Colonic mucosa (tissue), 4 donors: ENCODE measurements around the gene ZBTB17. TPM values are rescaled to one million over a fixed set of nuclear protein-coding genes. Genes with fewer than 3 reads are reported as not detected.

ENCODE experiments used
- DNase-seq: peaks from one replicate; pipeline ENCODE4 v3.0.0-alpha.2; 2020
- H3K27ac ChIP-seq: fragments of 200-600 bp; one replicate; pipeline ENCODE4 v1.8.0; 2021
- H3K27me3 ChIP-seq: fragments of 200-600 bp; one replicate; pipeline ENCODE4 v1.8.0; 2021
- H3K36me3 ChIP-seq: fragments of 200-600 bp; one replicate; pipeline ENCODE4 v1.8.0; 2021
- H3K4me1 ChIP-seq: fragments of 200-600 bp; one replicate; pipeline ENCODE4 v1.8.0; 2021; ENCODE audit warnings: mild to moderate bottlenecking
- H3K4me3 ChIP-seq: fragments of 200-600 bp; one replicate; pipeline ENCODE4 v1.8.0; 2021
- H3K9ac ChIP-seq, 2 donors: one replicate each; pipeline ENCODE4 v1.7.0; 2013; ENCODE audit warnings: control low read depth in 2 of 2, low read depth in 2 of 2, low read length in 2 of 2
- H3K9me3 ChIP-seq: fragments of 200-600 bp; one replicate; pipeline ENCODE4 v1.8.0; 2021
- CTCF ChIP-seq: fragments of 200-600 bp; IDR thresholded peaks from one replicate; pipeline ENCODE4 v1.8.0; 2022; ENCODE audit warnings: antibody characterized with exemption, mild to moderate bottlenecking
- intact Hi-C: fragments of 100-400 bp; cut with DNase I; formaldehyde crosslinking; loops from one replicate; pipeline ENCODE4 v1.14.1; 2022
- total RNA-seq, 2 donors: library from RNA; stranded (reverse); fragmentation: NEBNext Ultra II Directional in 1 of 2; extraction: Animal tissue kit (Norgen Biotek cat#: 25700) in 1 of 2; gene quantifications; one replicate each; pipeline ENCODE4 v1.2.1, GENCODE V29; 2021
- donor health status: healthy.
- donor health status: DM: no; HTN: no; CAD: no.
- donor health status: DM: no; HTN: no; CAD: no.

The ZBTB17 gene
- total RNA-seq, 2 donors from 2014 or later, result 24.9 to 36.3 TPM

GRCh38 chr1:15937146-15937545 is 38.8 kb downstream of the ZBTB17 start:
- no peak for DNase-seq
- intact Hi-C loops, result no loop called here
- Histone ChIP-seq H3K4me3 (no peak overlapping the region), H3K4me1 (peaks cover 10% of the 10 kb centered on the region), H3K36me3 (peaks cover 18% of the 10 kb centered on the region), H3K9me3 (no peaks in the 10 kb centered on the region), H3K9ac (no peak overlapping the region), H3K27me3 (no peaks in the 10 kb centered on the region), H3K27ac (no peak overlapping the region)
- no peak for TF ChIP-seq CTCF

- Histone ChIP-seq H3K4me1 (peaks cover 10% of the 10 kb centered on the region), H3K9ac (no peak overlapping the region), H3K9me3 (no peaks in the 10 kb centered on the region), H3K27me3 (no peaks in the 10 kb centered on the region), H3K27ac (no peak overlapping the region), H3K4me3 (no peak overlapping the region), H3K36me3 (peaks cover 12% of the 10 kb centered on the region)
- no peak for DNase-seq
- intact Hi-C loops, result no loop called here
- no peak for TF ChIP-seq CTCF
These were observed 39.9 kb downstream of the ZBTB17 start for GRCh38 chr1:15936025-15936424.

GRCh38 chr1:15935056-15935950 is 40.6 kb downstream of the ZBTB17 start:
- Histone ChIP-seq H3K4me1 (peaks cover 10% of the 10 kb centered on the region), H3K4me3 (no peak overlapping the region), H3K36me3 (peaks cover 9% of the 10 kb centered on the region), H3K27me3 (no peaks in the 10 kb centered on the region), H3K9ac (no peak overlapping the region), H3K9me3 (no peaks in the 10 kb centered on the region), H3K27ac (no peak overlapping the region)
- no peak for TF ChIP-seq CTCF
- intact Hi-C loops, result no loop called here
- no peak for DNase-seq

- no peak overlapping the region for H3K9ac ChIP-seq
- peaks cover 7% of the 10 kb centered on the region for H3K4me1 ChIP-seq
- no peak overlapping the region for H3K27ac ChIP-seq
- H3K4me3 ChIP-seq, result no peak overlapping the region
- H3K36me3 ChIP-seq, result peaks cover 9% of the 10 kb centered on the region
- intact Hi-C loops, result no loop called here
- no peaks in the 10 kb centered on the region for H3K9me3 ChIP-seq
- no peak for TF ChIP-seq CTCF
- no peak for DNase-seq
- no peaks in the 10 kb centered on the region for H3K27me3 ChIP-seq
These were observed 41.5 kb downstream of the ZBTB17 start for GRCh38 chr1:15934211-15935055.

- Histone ChIP-seq H3K36me3 (peaks cover 12% of the 10 kb centered on the region), H3K27ac (no peak overlapping the region), H3K4me3 (no peak overlapping the region), H3K9me3 (no peaks in the 10 kb centered on the region), H3K27me3 (no peaks in the 10 kb centered on the region), H3K4me1 (peaks cover 2% of the 10 kb centered on the region), H3K9ac (no peak overlapping the region)
- no peak for TF ChIP-seq CTCF
- intact Hi-C loops, result no loop called here
- no peak for DNase-seq
These were observed 42.2 kb downstream of the ZBTB17 start for GRCh38 chr1:15933684-15934083.
